NCI-H510A (cell line): ENCODE measurements around the gene ADM2.
"Not testable (repeated sequence)": the region's sequence is repeated elsewhere in the genome, so short reads cannot be mapped to it uniquely, and the experiment has no call there.

ENCODE experiments used
- DNase-seq: peaks from one replicate; lab custom pipeline; 2025; lab: John Stamatoyannopoulos, UW

ADM2 gene

GRCh38 chr22:50506611-50507420, 25.5 kb downstream of the ADM2 start:
- DNase-seq = no peak

- no peak for DNase-seq
Observed at GRCh38 chr22:50507421-50507990, 26.2 kb downstream of the ADM2 start, which contains the start of gene LMF2. Gene LMF2, minus strand, starts transcription at chr22:50507702. Its CDS starts 27 bp downstream, at chr22:50507675.

- DNase-seq = peak; percentile 79
Observed at GRCh38 chr22:50507991-50508884, 26.9 kb downstream of the ADM2 start, which contains the start of gene NCAPH2. Gene NCAPH2, plus strand, starts transcription at chr22:50508224. Its CDS starts 114 bp downstream, at chr22:50508338.

GRCh38 chr22:50508897-50509296, 27.6 kb downstream of the ADM2 start:
- DNase-seq = no peak

- no peak for DNase-seq
Observed at GRCh38 chr22:50513175-50513574, 31.8 kb downstream of the ADM2 start.

- no peak for DNase-seq
Observed at GRCh38 chr22:50516068-50516467, 34.7 kb downstream of the ADM2 start.

GRCh38 chr22:50516891-50517290, 35.5 kb downstream of the ADM2 start:
- no peak for DNase-seq

GRCh38 chr22:50517495-50518260, 36.3 kb downstream of the ADM2 start:
- DNase-seq = no peak

- DNase-seq = no peak
Observed at GRCh38 chr22:50518606-50519005, 37.3 kb downstream of the ADM2 start.

- DNase-seq = no peak
Observed at GRCh38 chr22:50519151-50519550, 37.8 kb downstream of the ADM2 start.

GRCh38 chr22:50520184-50520583, 38.8 kb downstream of the ADM2 start:
- DNase-seq = not testable (repeated sequence)

GRCh38 chr22:50520826-50521453, 39.6 kb downstream of the ADM2 start:
- no peak for DNase-seq

GRCh38 chr22:50521710-50522109, 40.4 kb downstream of the ADM2 start:
- DNase-seq = no peak

GRCh38 chr22:50522208-50522805, 41.0 kb downstream of the ADM2 start:
- DNase-seq = no peak

- no peak for DNase-seq
Observed at GRCh38 chr22:50522806-50523438, 41.6 kb downstream of the ADM2 start.

GRCh38 chr22:50523458-50523805, 42.1 kb downstream of the ADM2 start:
- no peak for DNase-seq

- DNase-seq = no peak
Observed at GRCh38 chr22:50523806-50524675, 42.7 kb downstream of the ADM2 start.

- no peak for DNase-seq
Observed at GRCh38 chr22:50524676-50525103, 43.3 kb downstream of the ADM2 start.

GRCh38 chr22:50525104-50525857, 43.9 kb downstream of the ADM2 start, which contains the start of gene SCO2:
Gene SCO2, minus strand, starts transcription at chr22:50525598. Its CDS starts 1,187 bp downstream, at chr22:50524411.
- DNase-seq = peak; percentile 89
